Activated naive CD8-positive, alpha-beta T cell (primary cell): ENCODE results near the gene GSTM2.

ENCODE experiments used
- H3K27ac Mint-ChIP-seq: one replicate; pipeline ENCODE4 v1.8.0; 2021; ENCODE audit warnings: mixed read lengths
- H3K27me3 Mint-ChIP-seq: one replicate; pipeline ENCODE4 v1.8.0; 2021; ENCODE audit warnings: mixed read lengths
- H3K36me3 Mint-ChIP-seq: one replicate; pipeline ENCODE4 v1.8.0; 2021; ENCODE audit warnings: mixed read lengths
- H3K4me1 Mint-ChIP-seq: one replicate; pipeline ENCODE4 v1.8.0; 2021; ENCODE audit warnings: low read depth, mixed read lengths
- H3K4me3 Mint-ChIP-seq: one replicate; pipeline ENCODE4 v1.8.0; 2021; ENCODE audit warnings: mild to moderate bottlenecking, mixed read lengths
- H3K9me3 Mint-ChIP-seq: one replicate; pipeline ENCODE4 v1.8.0; 2021; ENCODE audit warnings: low read depth, mixed read lengths

Gene GSTM2

GRCh38 chr1:109626682-109627408 is 41.0 kb upstream of the GSTM2 start:
- H3K27ac Mint-ChIP-seq = no peak overlapping the region
- H3K9me3 Mint-ChIP-seq = no peaks in the 10 kb centered on the region
- H3K27me3 Mint-ChIP-seq = no peaks in the 10 kb centered on the region
- H3K4me1 Mint-ChIP-seq = peaks cover 29% of the 10 kb centered on the region
- no peak overlapping the region for H3K4me3 Mint-ChIP-seq
- peaks cover under 1% of the 10 kb centered on the region for H3K36me3 Mint-ChIP-seq

GRCh38 chr1:109627692-109628399 is 40.0 kb upstream of the GSTM2 start:
- Mint-ChIP-seq H3K4me1 (peaks cover 19% of the 10 kb centered on the region), H3K27ac (peak overlapping the region; percentile 46), H3K4me3 (no peak overlapping the region)

GRCh38 chr1:109628540-109629321 is 39.1 kb upstream of the GSTM2 start:
- H3K4me3 Mint-ChIP-seq = no peak overlapping the region
- no peaks in the 10 kb centered on the region for H3K27me3 Mint-ChIP-seq
- peaks cover 10% of the 10 kb centered on the region for H3K4me1 Mint-ChIP-seq
- peaks cover 2% of the 10 kb centered on the region for H3K36me3 Mint-ChIP-seq
- no peaks in the 10 kb centered on the region for H3K9me3 Mint-ChIP-seq
- peak overlapping the region; percentile 46 for H3K27ac Mint-ChIP-seq

More at GRCh38 chr1:109627692-109628399, 40.0 kb upstream of the GSTM2 start:
- no peaks in the 10 kb centered on the region for H3K27me3 Mint-ChIP-seq
- H3K36me3 Mint-ChIP-seq = peaks cover 2% of the 10 kb centered on the region
- no peaks in the 10 kb centered on the region for H3K9me3 Mint-ChIP-seq

GRCh38 chr1:109629372-109630030 is 38.4 kb upstream of the GSTM2 start:
- H3K36me3 Mint-ChIP-seq = peaks cover 2% of the 10 kb centered on the region
- H3K9me3 Mint-ChIP-seq = no peaks in the 10 kb centered on the region
- H3K27me3 Mint-ChIP-seq = no peaks in the 10 kb centered on the region
- H3K27ac Mint-ChIP-seq = no peak overlapping the region
- no peak overlapping the region for H3K4me3 Mint-ChIP-seq
- peaks cover 8% of the 10 kb centered on the region for H3K4me1 Mint-ChIP-seq

- H3K4me3 Mint-ChIP-seq = no peak overlapping the region
- H3K36me3 Mint-ChIP-seq = peaks cover 2% of the 10 kb centered on the region
- no peaks in the 10 kb centered on the region for H3K9me3 Mint-ChIP-seq
- H3K4me1 Mint-ChIP-seq = peaks cover 13% of the 10 kb centered on the region
- H3K27me3 Mint-ChIP-seq = no peaks in the 10 kb centered on the region
- no peak overlapping the region for H3K27ac Mint-ChIP-seq
Observed at GRCh38 chr1:109630081-109630897, 37.6 kb upstream of the GSTM2 start.

- Mint-ChIP-seq H3K4me3 (no peak overlapping the region), H3K4me1 (peaks cover 16% of the 10 kb centered on the region), H3K36me3 (peaks cover 2% of the 10 kb centered on the region), H3K27me3 (no peaks in the 10 kb centered on the region), H3K9me3 (no peaks in the 10 kb centered on the region), H3K27ac (no peak overlapping the region)
Observed at GRCh38 chr1:109630898-109631512, 36.9 kb upstream of the GSTM2 start.

GRCh38 chr1:109631513-109632505 is 36.0 kb upstream of the GSTM2 start:
- Mint-ChIP-seq H3K27ac (no peak overlapping the region), H3K36me3 (peaks cover 2% of the 10 kb centered on the region), H3K9me3 (no peaks in the 10 kb centered on the region), H3K4me3 (no peak overlapping the region), H3K4me1 (peaks cover 16% of the 10 kb centered on the region), H3K27me3 (no peaks in the 10 kb centered on the region)

- peaks cover 2% of the 10 kb centered on the region for H3K36me3 Mint-ChIP-seq
- H3K4me1 Mint-ChIP-seq = peaks cover 16% of the 10 kb centered on the region
- no peaks in the 10 kb centered on the region for H3K27me3 Mint-ChIP-seq
- H3K27ac Mint-ChIP-seq = no peak overlapping the region
- H3K4me3 Mint-ChIP-seq = no peak overlapping the region
- H3K9me3 Mint-ChIP-seq = no peaks in the 10 kb centered on the region
Observed at GRCh38 chr1:109632671-109633346, 35.0 kb upstream of the GSTM2 start.

GRCh38 chr1:109634292-109634691 is 33.6 kb upstream of the GSTM2 start:
- no peak overlapping the region for H3K4me3 Mint-ChIP-seq
- no peaks in the 10 kb centered on the region for H3K9me3 Mint-ChIP-seq
- no peaks in the 10 kb centered on the region for H3K27me3 Mint-ChIP-seq
- peaks cover 2% of the 10 kb centered on the region for H3K36me3 Mint-ChIP-seq
- H3K4me1 Mint-ChIP-seq = peaks cover 15% of the 10 kb centered on the region
- H3K27ac Mint-ChIP-seq = no peak overlapping the region

- Mint-ChIP-seq H3K27ac (no peak overlapping the region), H3K36me3 (peaks cover 2% of the 10 kb centered on the region), H3K27me3 (peaks cover under 1% of the 10 kb centered on the region), H3K9me3 (no peaks in the 10 kb centered on the region), H3K4me3 (no peak overlapping the region), H3K4me1 (peaks cover 16% of the 10 kb centered on the region)
Observed at GRCh38 chr1:109634771-109635750, 32.8 kb upstream of the GSTM2 start.

GRCh38 chr1:109635862-109636200 is 32.0 kb upstream of the GSTM2 start:
- no peak overlapping the region for H3K27ac Mint-ChIP-seq
- H3K36me3 Mint-ChIP-seq = peaks cover 2% of the 10 kb centered on the region
- H3K4me3 Mint-ChIP-seq = no peak overlapping the region
- no peaks in the 10 kb centered on the region for H3K9me3 Mint-ChIP-seq
- H3K4me1 Mint-ChIP-seq = peaks cover 18% of the 10 kb centered on the region
- H3K27me3 Mint-ChIP-seq = peaks cover 2% of the 10 kb centered on the region
